ENCODE data around the gene HES4. TPM values are rescaled to one million over a fixed set of nuclear protein-coding genes. Genes with fewer than 3 reads are reported as not detected.
"Not testable (repeated sequence)": the region's sequence is repeated elsewhere in the genome, so short reads cannot be mapped to it uniquely, and the experiment has no call there.

The HES4 gene
- total RNA-seq, 1 donor from 2014 or later: 36.7 TPM

GRCh38 chr1:1004780-1005697 lies 5.1 kb upstream of the HES4 start:
- DNase-seq (ENCODE audit: missing footprints): peak; percentile 64
- intact Hi-C loops (cut with DNase I): no loop called here
- peak; percentile 32 for ATAC-seq

- DNase-seq (ENCODE audit: missing footprints) (peak; percentile 46), ATAC-seq (no peak)
- intact Hi-C loops (cut with DNase I): no loop called here
These were observed 4.5 kb upstream of the HES4 start for GRCh38 chr1:1004420-1004779.

- intact Hi-C loops (cut with DNase I): no loop called here
- peak; percentile 34 for DNase-seq (ENCODE audit: missing footprints)
- no peak for ATAC-seq
These were observed 3.9 kb upstream of the HES4 start for GRCh38 chr1:1003618-1004419.

GRCh38 chr1:1001057-1001783 lies 1.3 kb upstream of the HES4 start:
- no peak for ATAC-seq
- intact Hi-C loops (cut with DNase I): no loop called here
- peak; percentile 42 for DNase-seq (ENCODE audit: missing footprints)

- DNase-seq (ENCODE audit: missing footprints): peak; percentile 86
- peak; percentile 61 for ATAC-seq
- intact Hi-C loops (cut with DNase I): no loop called here
These were observed 610 bp upstream of the HES4 start for GRCh38 chr1:1000357-1001056.

GRCh38 chr1:998995-999724 lies 737 bp downstream of the HES4 start:
- intact Hi-C loops (cut with DNase I): loop anchor here (1.0 kb wide), 1 partner anchor 19 kb away; no protein-coding TSS in a partner anchor
- DNase-seq (ENCODE audit: missing footprints): peak; percentile 71
- ATAC-seq: peak; percentile 4

- DNase-seq (ENCODE audit: missing footprints) (no peak), ATAC-seq (no peak)
- intact Hi-C loops (cut with DNase I): no loop called here
These were observed 1.2 kb downstream of the HES4 start for GRCh38 chr1:998745-998994.

GRCh38 chr1:997993-998744 lies 1.7 kb downstream of the HES4 start:
- intact Hi-C loops (cut with DNase I): no loop called here
- DNase-seq (ENCODE audit: missing footprints): peak; percentile 42
- ATAC-seq: no peak

- ATAC-seq: no peak
- intact Hi-C loops (cut with DNase I): no loop called here
- DNase-seq (ENCODE audit: missing footprints): peak; percentile 39
These were observed 2.2 kb downstream of the HES4 start for GRCh38 chr1:997713-997992.

- intact Hi-C loops (cut with DNase I): no loop called here
- DNase-seq (ENCODE audit: missing footprints) (peak; percentile 70), ATAC-seq (no peak)
These were observed 2.8 kb downstream of the HES4 start for GRCh38 chr1:996851-997712.

- peak; percentile 63 for DNase-seq (ENCODE audit: missing footprints)
- intact Hi-C loops (cut with DNase I): no loop called here
- no peak for ATAC-seq
These were observed 3.9 kb downstream of the HES4 start for GRCh38 chr1:995665-996633.

- ATAC-seq; intact Hi-C loops (cut with DNase I); DNase-seq (ENCODE audit: missing footprints): not testable (repeated sequence)
These were observed 5.4 kb downstream of the HES4 start for GRCh38 chr1:994546-994945.

GRCh38 chr1:993379-993995 lies 6.4 kb downstream of the HES4 start:
- intact Hi-C loops (cut with DNase I): no loop called here
- ATAC-seq (no peak), DNase-seq (ENCODE audit: missing footprints) (peak; percentile 57)

- intact Hi-C loops (cut with DNase I): no loop called here
- ATAC-seq: no peak
- peak; percentile 16 for DNase-seq (ENCODE audit: missing footprints)
These were observed 7.5 kb downstream of the HES4 start for GRCh38 chr1:992362-992761.

- intact Hi-C loops (cut with DNase I): no loop called here
- DNase-seq (ENCODE audit: missing footprints): no peak
- no peak for ATAC-seq
These were observed 8.0 kb downstream of the HES4 start for GRCh38 chr1:991895-992294.

All from Right ventricle myocardium inferior (tissue), 1 donor.